Common myeloid progenitor, CD34-positive (primary cell): Measurements from ENCODE around the gene GSTM2. TPM values are rescaled to one million over a fixed set of nuclear protein-coding genes. Genes with fewer than 3 reads are reported as not detected.

Experiments used
- CTCF ChIA-PET: fragments of 350-600 bp; sonication (Branson Sonifier 250); formaldehyde crosslinking; loops from one replicate; lab custom pipeline; 2021; ENCODE audit warnings: antibody characterized with exemption; lab: Charles Lee
- POLR2A ChIA-PET: fragments of 350-600 bp; sonication (Branson Sonifier 250); formaldehyde crosslinking; loops from one replicate; lab custom pipeline; 2021; ENCODE audit warnings: antibody characterized with exemption; lab: Charles Lee
- DNase-seq, 3 donors: peaks; one replicate each; pipeline versions ENCODE4 v3.0.0 to v3.0.0-alpha.2; 2013
- H3K27ac ChIP-seq, 2 experiments: 1 replicate in 1 of 2; 2 replicates in 1 of 2; pipeline ENCODE4 v1.7.0; 2013; ENCODE audit warnings: inconsistent platforms in 2 of 2, low read length in 2 of 2, mild to moderate bottlenecking in 2 of 2, low read depth in 1 of 2, moderate library complexity in 1 of 2; ENCODE audit not compliant: severe bottlenecking in 2 of 2, insufficient read depth in 1 of 2, poor library complexity in 1 of 2
- H3K27me3 ChIP-seq, 5 experiments: replicated peaks in 2 of 5; 1 replicate in 3 of 5; 2 replicates in 2 of 5; pipeline versions ENCODE4 v1.6.1 to v1.7.0; 2013; ENCODE audit warnings: low read length in 4 of 5, mild to moderate bottlenecking in 2 of 5, moderate library complexity in 2 of 5, inconsistent platforms in 1 of 5; ENCODE audit not compliant: insufficient read depth in 5 of 5, control insufficient read depth in 4 of 5
- H3K36me3 ChIP-seq, 4 experiments: 1 replicate in 2 of 4; 2 replicates in 2 of 4; pipeline versions ENCODE4 v1.6.1 to v1.7.0; 2013; ENCODE audit warnings: low read length in 3 of 4, control low read depth in 1 of 4, mild to moderate bottlenecking in 1 of 4; ENCODE audit not compliant: control insufficient read depth in 4 of 4, insufficient read depth in 4 of 4
- H3K4me1 ChIP-seq, 4 experiments: 1 replicate in 3 of 4; 2 replicates in 1 of 4; pipeline versions ENCODE4 v1.6.1 to v1.7.1; 2013; ENCODE audit warnings: low read length in 3 of 4, mild to moderate bottlenecking in 3 of 4, control low read depth in 1 of 4, inconsistent platforms in 1 of 4, moderate library complexity in 1 of 4; ENCODE audit not compliant: control insufficient read depth in 4 of 4, insufficient read depth in 4 of 4; ENCODE audit errors: control extremely low read depth in 1 of 4
- H3K4me3 ChIP-seq, 7 experiments: 1 replicate in 4 of 7; 2 replicates in 3 of 7; pipeline versions ENCODE4 v1.5.1 to v1.7.0; 2013; ENCODE audit warnings: mild to moderate bottlenecking in 7 of 7, low read length in 6 of 7, moderate library complexity in 6 of 7, inconsistent platforms in 2 of 7, low read depth in 2 of 7, control low read depth in 1 of 7; ENCODE audit not compliant: insufficient read depth in 4 of 7, control insufficient read depth in 1 of 7; ENCODE audit errors: extremely low read depth in 1 of 7
- H3K9me3 ChIP-seq, 5 experiments: 1 replicate in 4 of 5; 2 replicates in 1 of 5; pipeline versions ENCODE4 v1.6.1 to v1.7.1; 2013; ENCODE audit warnings: low read length in 4 of 5, mild to moderate bottlenecking in 2 of 5, inconsistent platforms in 1 of 5, low read depth in 1 of 5, moderate library complexity in 1 of 5; ENCODE audit not compliant: control insufficient read depth in 4 of 5, insufficient read depth in 2 of 5; ENCODE audit errors: control extremely low read depth in 1 of 5
- WGBS: methylation state at CpG from one replicate; pipeline ENCODE4 v1.1.5; 2013; ENCODE audit not compliant: insufficient coverage; 5-methylcytosine and 5-hydroxymethylcytosine counted together
- polyA plus RNA-seq: library from polyadenylated mRNA; unstranded; fragments of 120-200 nt; gene quantifications from one replicate; pipeline ENCODE4 v1.2.1, GENCODE V29; 2013

Gene GSTM2
- polyA plus RNA-seq: 103 TPM

- 15% methylated on average over 10 of the region's 22 CpGs for WGBS
- H3K4me3 ChIP-seq: peak within 1 kb of the TSS; percentile 27 to 76 (median 48)
- no peaks in the 10 kb centered on the region for H3K27me3 ChIP-seq
- DNase-seq: peak; percentile 78 to 85 (median 82)
- H3K9me3 ChIP-seq: no peaks in the 10 kb centered on the region
- ChIA-PET CTCF (interaction anchor here (0.6 to 1.6 kb wide), 5 partner anchors 10 to 153 kb away, joined by 3 to 7 read pairs (median 4); partner anchors contain the start of gene GSTM4), POLR2A (no interaction called here)
- peak within 1 kb of the TSS in 1 of 2 experiments; percentile 29 for H3K27ac ChIP-seq
- H3K4me1 ChIP-seq: peaks cover 0 to 25% (median 19%) of the 10 kb centered on the region in 4 experiments
- no peaks in the 10 kb centered on the region for H3K36me3 ChIP-seq
These were observed at the start of gene GSTM2 for GRCh38 chr1:109667452-109668122. TSS of gene GSTM2 (plus strand) at chr1:109668057. CDS start at chr1:109668116, 59 bp downstream.

DNA sequence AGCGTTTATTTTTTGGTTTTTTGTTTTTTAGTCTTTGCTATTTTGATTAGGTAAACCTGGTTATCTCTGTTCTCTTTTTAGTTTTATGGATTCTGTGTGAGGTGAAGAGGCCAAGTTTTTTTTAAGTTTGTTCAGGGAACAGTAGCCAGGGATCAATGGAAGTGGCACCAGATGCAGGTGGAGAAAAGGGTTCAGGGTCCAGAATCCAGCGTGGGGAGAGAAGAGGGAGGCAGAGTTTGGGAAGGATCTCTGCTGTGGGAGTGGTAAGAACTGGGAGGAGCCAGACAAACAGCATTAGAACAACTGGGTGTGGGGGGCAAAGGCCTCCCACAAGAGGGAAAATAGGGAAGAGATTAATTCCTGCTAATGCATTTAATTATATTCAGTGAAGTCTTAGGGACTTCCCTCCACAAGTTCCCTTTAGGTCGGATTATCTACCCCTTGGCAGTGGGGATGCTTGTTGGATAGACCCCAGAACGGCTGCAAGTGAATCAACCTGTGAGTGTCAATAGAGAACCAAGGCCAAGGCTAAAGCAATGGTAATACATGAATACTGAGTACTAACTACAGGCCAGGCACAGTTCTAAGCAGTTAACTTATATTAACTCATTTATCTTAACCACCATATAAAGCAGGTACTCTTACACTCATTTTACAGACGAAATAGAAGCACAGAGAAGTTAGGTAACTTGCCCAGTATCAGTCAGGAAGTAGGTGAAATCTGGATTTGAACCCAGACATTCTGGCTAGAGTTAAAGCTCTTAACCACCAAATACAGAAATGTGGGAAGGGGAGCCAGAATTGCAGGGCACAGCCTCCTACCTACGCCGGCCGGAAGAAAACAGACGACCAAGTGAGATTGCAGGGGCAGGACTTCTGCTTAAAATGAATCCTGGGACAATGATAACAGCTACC is 48.9 kb upstream of the GSTM2 start:
- POLR2A ChIA-PET: interaction anchor here (0.6 to 2.0 kb wide), 3 partner anchors 10 to 70 kb away, joined by 4 to 14 read pairs (median 5); partner anchors contain the start of gene GNAI3
- Histone ChIP-seq H3K4me3 (peak overlapping the region; percentile 76 to 97 (median 93)), H3K27ac (peak overlapping the region; percentile 97 to 99), H3K4me1 (peaks cover 51 to 79% (median 68%) of the 10 kb centered on the region in 4 experiments), H3K27me3 (no peaks in the 10 kb centered on the region), H3K9me3 (no peaks in the 10 kb centered on the region), H3K36me3 (no peaks in the 10 kb centered on the region)
- CTCF ChIA-PET: interaction anchor here (0.8 to 25.8 kb wide), 10 partner anchors 10 to 126 kb away, joined by 3 to 430 read pairs (median 5); partner anchors contain the start of genes GNAI3 and GPR61
- 22% methylated on average over 8 of the region's 9 CpGs for WGBS
- DNase-seq: no peak

DNA sequence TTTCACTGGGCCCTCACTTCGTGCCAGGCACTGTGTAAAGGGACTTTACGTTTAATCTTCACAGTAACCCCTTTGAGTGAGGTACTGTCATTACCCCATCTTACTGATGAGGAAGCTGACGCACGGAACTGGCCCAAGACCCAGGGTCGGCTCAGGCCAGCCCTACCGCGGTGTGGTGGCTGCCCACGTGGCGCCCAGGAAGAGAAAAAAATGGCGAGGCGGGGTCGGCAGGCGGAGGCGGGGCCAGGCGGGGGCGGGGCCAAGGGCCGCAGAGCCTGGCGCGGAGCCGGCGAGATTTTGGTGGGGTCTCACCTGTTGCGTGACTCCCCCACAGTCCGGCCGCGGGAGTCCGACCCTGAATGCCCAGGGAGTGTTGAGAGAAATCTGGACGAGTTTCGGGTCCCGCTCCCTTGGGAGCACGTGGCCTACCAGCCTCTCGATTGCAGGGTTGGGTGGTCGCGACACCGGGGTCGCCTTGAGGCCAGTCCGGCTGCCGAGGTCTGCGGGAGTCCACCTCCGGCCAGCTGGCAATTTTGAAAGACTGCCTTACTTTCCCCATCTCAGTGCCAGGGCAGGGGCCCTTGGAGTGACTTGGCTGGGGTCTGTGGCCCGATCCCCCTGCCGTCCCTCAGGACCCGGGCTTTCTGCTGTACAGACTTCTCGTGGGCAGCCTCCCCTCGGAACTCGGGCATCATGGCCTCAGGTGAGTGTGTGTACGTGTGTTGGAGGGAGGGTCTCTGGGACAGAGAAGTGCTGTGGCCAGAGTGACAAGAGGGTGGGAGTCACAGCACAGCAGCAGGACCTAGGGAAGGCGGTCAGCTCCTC is 48.1 kb upstream of the GSTM2 start, which contains the start of the genes AMPD2 and GNAT2:
TSS of gene AMPD2 (plus strand) at position 262 of the 825 bp plus-strand sequence. CDS start 1,339 bp downstream, outside the sequence.
TSS of gene GNAT2 (minus strand) at position 41 of the 825 bp plus-strand sequence. CDS start 6,746 bp downstream, outside the sequence.
- ChIA-PET CTCF (interaction anchor here (0.5 to 25.8 kb wide), 12 partner anchors 9 to 408 kb away, joined by 3 to 430 read pairs (median 4); partner anchors contain the start of genes GNAI3 and GPR61), POLR2A (interaction anchor here (0.6 to 2.0 kb wide), 4 partner anchors 9 to 73 kb away, joined by 4 to 14 read pairs (median 4); partner anchors contain the start of gene GNAI3)
- no peaks in the 10 kb centered on the region for H3K9me3 ChIP-seq
- no peaks in the 10 kb centered on the region for H3K36me3 ChIP-seq
- H3K27ac ChIP-seq: peak within 1 kb of the TSS; percentile 97 to 99
- 0% methylated on average over 41 of the region's 47 CpGs for WGBS
- peak; percentile 75 to 90 (median 88) for DNase-seq
- H3K4me3 ChIP-seq: peak within 1 kb of the TSS; percentile 76 to 97 (median 93)
- H3K4me1 ChIP-seq: peaks cover 51 to 87% (median 74%) of the 10 kb centered on the region in 4 experiments
- H3K27me3 ChIP-seq: no peaks in the 10 kb centered on the region

GRCh38 chr1:109620401-109620791 is 47.5 kb upstream of the GSTM2 start:
- no peak for DNase-seq
- Histone ChIP-seq H3K27me3 (no peaks in the 10 kb centered on the region), H3K4me3 (peak overlapping the region; percentile 76 to 97 (median 93)), H3K36me3 (peaks cover 0 to 5% (median 4%) of the 10 kb centered on the region in 4 experiments), H3K4me1 (peaks cover 51 to 89% (median 78%) of the 10 kb centered on the region in 4 experiments), H3K9me3 (no peaks in the 10 kb centered on the region), H3K27ac (peak overlapping the region; percentile 97 to 99)
- ChIA-PET POLR2A (interaction anchor here (0.7 to 2.0 kb wide), 3 partner anchors 8 to 74 kb away, joined by 4 to 14 read pairs (median 5); partner anchors contain the start of gene GNAI3), CTCF (interaction anchor here (0.6 to 25.8 kb wide), 12 partner anchors 8 to 154 kb away, joined by 3 to 430 read pairs (median 4); partner anchors contain the start of genes GNAI3 and GPR61)
- WGBS: 0% methylated on average over 5 of the region's 9 CpGs

- POLR2A ChIA-PET: interaction anchor here (0.7 to 2.0 kb wide), 3 partner anchors 8 to 74 kb away, joined by 4 to 14 read pairs (median 5); partner anchors contain the start of gene GNAI3
- H3K9me3 ChIP-seq: no peaks in the 10 kb centered on the region
- 0% methylated on average over 13 of the region's 18 CpGs for WGBS
- peak overlapping the region; percentile 97 to 99 for H3K27ac ChIP-seq
- peak overlapping the region; percentile 76 to 97 (median 93) for H3K4me3 ChIP-seq
- CTCF ChIA-PET: interaction anchor here (0.6 to 25.8 kb wide), 11 partner anchors 8 to 153 kb away, joined by 3 to 430 read pairs (median 4); partner anchors contain the start of genes GNAI3 and GPR61
- peaks cover 48 to 85% (median 75%) of the 10 kb centered on the region in 4 experiments for H3K4me1 ChIP-seq
- no peaks in the 10 kb centered on the region for H3K27me3 ChIP-seq
- DNase-seq: peak; percentile 97 to 99 (median 99)
- peaks cover 0 to 9% (median 6%) of the 10 kb centered on the region in 4 experiments for H3K36me3 ChIP-seq
These were observed 47.0 kb upstream of the GSTM2 start for GRCh38 chr1:109620841-109621286.
